Body of pancreas (tissue), 4 donors: ENCODE data around the gene NAPG. TPM values are rescaled to one million over a fixed set of nuclear protein-coding genes. Genes with fewer than 3 reads are reported as not detected.
"Not testable (repeated sequence)": the region's sequence is repeated elsewhere in the genome, so short reads cannot be mapped to it uniquely, and the experiment has no call there.

Experiments used
- ATAC-seq: fragments of 150-250 bp; one replicate; pipeline ENCODE4 v1.9.1; 2016
- DNase-seq, 4 donors: peaks; one replicate each; pipeline ENCODE4 v3.0.0-alpha.2; 2019
- H3K27ac ChIP-seq, 4 donors: fragments of 200-600 bp; sonication (generic); 1 replicate in 3 of 4; 2 replicates in 1 of 4; pipeline versions ENCODE4 v1.5.1 to v1.6.1; 2016 to 2019; ENCODE audit warnings: mild to moderate bottlenecking in 1 of 4, mixed read lengths in 1 of 4, moderate library complexity in 1 of 4
- H3K27me3 ChIP-seq, 2 donors: fragments of 200-600 bp; sonication (generic); one replicate each; pipeline ENCODE4 v1.6.0; 2016; ENCODE audit warnings: mild to moderate bottlenecking in 1 of 2
- H3K36me3 ChIP-seq, 2 donors: fragments of 200-600 bp; sonication (generic); replicated peaks in 1 of 2; 2 replicates each; pipeline ENCODE4 v1.5.1; 2016; ENCODE audit warnings: low read depth in 2 of 2; ENCODE audit not compliant: insufficient read depth in 1 of 2
- H3K4me1 ChIP-seq: fragments of 200-600 bp; sonication (generic); one replicate; pipeline ENCODE4 v1.6.0; 2016
- H3K4me3 ChIP-seq, 2 donors: fragments of 200-600 bp; sonication (generic); 1 replicate in 1 of 2; 2 replicates in 1 of 2; pipeline ENCODE4 v1.5.1; 2016 to 2019
- H3K9me3 ChIP-seq, 3 donors: fragments of 200-600 bp; sonication (generic); 1 replicate in 2 of 3; 2 replicates in 1 of 3; pipeline ENCODE4 v1.5.1; 2016
- WGBS, 2 donors: methylation state at CpG; one replicate each; pipeline ENCODE4 v1.1.5; 2017; 5-methylcytosine and 5-hydroxymethylcytosine counted together
- intact Hi-C: fragments of 100-400 bp; cut with DNase I; formaldehyde crosslinking; loops from one replicate; pipeline ENCODE4 v1.15.1; 2023
- total RNA-seq, 2 donors: library from RNA; depleted of rRNA; stranded (reverse); fragments of >200 nt; gene quantifications; one replicate each; pipeline ENCODE4 v1.1.0, GENCODE V29; 2016
- TF ChIP-seq, protein P1 (sequence below), 7 experiments: fragments of 450-650 bp in 4 of 7; fragments of 200-600 bp in 3 of 7; sonication (generic) in 3 of 7; IDR thresholded peaks; one replicate each; pipeline ENCODE4 v1.5.1; 2016 to 2019; ENCODE audit warnings: antibody characterized with exemption in 7 of 7

NAPG gene
- total RNA-seq, 2 donors from 2014 or later: 22.4 to 27.5 TPM

DNA sequence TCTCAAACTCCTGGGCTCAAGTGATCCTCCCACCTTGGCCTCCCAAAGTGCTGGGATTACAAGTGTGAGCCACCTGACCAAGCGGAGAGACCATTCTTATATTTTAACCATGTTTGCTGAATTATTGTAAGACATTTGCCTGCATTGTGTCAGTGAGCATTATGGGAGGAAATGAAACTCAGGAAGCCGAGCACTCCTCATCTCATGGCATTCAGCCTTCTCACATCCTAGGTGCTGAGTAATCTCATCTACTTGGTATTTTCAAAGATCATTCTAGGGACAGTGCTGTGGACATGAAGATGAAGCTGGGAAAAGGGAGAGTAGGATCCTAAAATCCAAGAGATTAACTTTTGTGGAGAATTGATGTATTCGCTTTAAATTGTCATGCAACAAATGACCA is 66.1 kb downstream of the NAPG start:
- no peak for DNase-seq
- H3K4me1 ChIP-seq: no peaks in the 10 kb centered on the region
- no peaks in the 10 kb centered on the region for H3K36me3 ChIP-seq
- no peak overlapping the region for H3K4me3 ChIP-seq
- no peaks in the 10 kb centered on the region for H3K27me3 ChIP-seq
- no peak for ATAC-seq
- no peaks in the 10 kb centered on the region for H3K9me3 ChIP-seq
- H3K27ac ChIP-seq: no peak overlapping the region
- TF ChIP-seq, protein P1, sequence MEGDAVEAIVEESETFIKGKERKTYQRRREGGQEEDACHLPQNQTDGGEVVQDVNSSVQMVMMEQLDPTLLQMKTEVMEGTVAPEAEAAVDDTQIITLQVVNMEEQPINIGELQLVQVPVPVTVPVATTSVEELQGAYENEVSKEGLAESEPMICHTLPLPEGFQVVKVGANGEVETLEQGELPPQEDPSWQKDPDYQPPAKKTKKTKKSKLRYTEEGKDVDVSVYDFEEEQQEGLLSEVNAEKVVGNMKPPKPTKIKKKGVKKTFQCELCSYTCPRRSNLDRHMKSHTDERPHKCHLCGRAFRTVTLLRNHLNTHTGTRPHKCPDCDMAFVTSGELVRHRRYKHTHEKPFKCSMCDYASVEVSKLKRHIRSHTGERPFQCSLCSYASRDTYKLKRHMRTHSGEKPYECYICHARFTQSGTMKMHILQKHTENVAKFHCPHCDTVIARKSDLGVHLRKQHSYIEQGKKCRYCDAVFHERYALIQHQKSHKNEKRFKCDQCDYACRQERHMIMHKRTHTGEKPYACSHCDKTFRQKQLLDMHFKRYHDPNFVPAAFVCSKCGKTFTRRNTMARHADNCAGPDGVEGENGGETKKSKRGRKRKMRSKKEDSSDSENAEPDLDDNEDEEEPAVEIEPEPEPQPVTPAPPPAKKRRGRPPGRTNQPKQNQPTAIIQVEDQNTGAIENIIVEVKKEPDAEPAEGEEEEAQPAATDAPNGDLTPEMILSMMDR (IDR thresholded peaks at IDR 0.05): no peak
- intact Hi-C loops: no loop called here
- 81 to 97% methylated on average over 3 of the region's 3 CpGs for WGBS, 2 donors

DNA sequence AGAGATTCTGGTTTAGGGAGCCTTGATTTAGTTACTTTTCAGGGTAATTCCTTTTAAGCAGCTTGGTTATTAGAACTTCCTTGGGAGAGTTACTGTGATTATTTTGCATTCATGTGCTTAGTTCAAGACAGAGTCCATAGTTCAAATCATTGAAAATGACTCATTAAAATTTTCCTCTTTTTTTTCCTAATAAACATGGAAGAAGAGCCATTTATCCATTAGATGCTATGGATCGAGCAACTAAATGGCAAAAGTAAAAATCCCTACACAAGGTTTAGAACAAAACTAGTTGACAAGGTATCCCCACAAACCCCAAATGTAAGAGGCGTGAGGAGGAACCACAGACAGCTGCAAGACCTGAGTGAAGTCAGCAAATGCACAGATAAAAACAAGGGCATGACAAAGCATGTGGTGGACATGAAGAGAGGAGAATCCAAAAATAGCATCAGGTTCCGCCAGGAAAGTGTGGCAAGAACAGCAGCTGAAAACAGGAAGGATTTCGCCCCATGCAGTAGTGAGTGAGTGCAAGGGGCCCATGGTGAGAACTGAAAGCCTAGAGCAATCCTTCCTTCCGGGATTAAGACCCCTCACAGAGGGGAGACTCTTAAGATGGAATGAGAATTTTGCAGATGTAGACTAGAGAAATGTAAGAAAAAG is 67.7 kb downstream of the NAPG start:
- H3K36me3 ChIP-seq, H3K9me3 ChIP-seq, H3K27ac ChIP-seq, H3K27me3 ChIP-seq, DNase-seq, H3K4me3 ChIP-seq, intact Hi-C loops, H3K4me1 ChIP-seq, ATAC-seq: not testable (repeated sequence)
- whole genome bisulfite sequencing, 2 donors: 53 to 92% methylated on average over 4 to 5 of the region's 5 CpGs

DNA sequence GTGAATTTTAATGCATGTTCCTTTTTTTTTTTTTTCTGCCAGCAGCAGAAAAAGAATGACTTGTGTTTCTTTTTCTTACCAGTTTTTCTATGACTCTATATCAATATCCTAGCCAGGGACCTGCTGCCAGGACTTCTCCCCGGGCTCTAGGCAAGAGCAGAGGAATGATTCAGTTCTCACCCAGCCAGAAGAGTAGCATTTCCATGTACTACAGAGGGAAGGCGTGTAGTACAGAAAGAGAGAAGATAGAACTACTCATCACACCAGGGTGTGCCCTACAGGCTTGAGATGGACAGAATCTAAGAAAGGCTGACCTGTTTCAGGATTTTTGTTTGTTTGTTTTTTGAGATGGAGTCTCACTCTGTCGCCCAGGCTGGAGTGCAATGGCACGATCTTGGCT is 70.1 kb downstream of the NAPG start:
- DNase-seq, ATAC-seq, H3K4me1 ChIP-seq, H3K27ac ChIP-seq, intact Hi-C loops, H3K9me3 ChIP-seq, H3K4me3 ChIP-seq, H3K27me3 ChIP-seq, H3K36me3 ChIP-seq: not testable (repeated sequence)
- 86 to 88% methylated on average over 3 to 4 of the region's 4 CpGs for WGBS, 2 donors

DNA sequence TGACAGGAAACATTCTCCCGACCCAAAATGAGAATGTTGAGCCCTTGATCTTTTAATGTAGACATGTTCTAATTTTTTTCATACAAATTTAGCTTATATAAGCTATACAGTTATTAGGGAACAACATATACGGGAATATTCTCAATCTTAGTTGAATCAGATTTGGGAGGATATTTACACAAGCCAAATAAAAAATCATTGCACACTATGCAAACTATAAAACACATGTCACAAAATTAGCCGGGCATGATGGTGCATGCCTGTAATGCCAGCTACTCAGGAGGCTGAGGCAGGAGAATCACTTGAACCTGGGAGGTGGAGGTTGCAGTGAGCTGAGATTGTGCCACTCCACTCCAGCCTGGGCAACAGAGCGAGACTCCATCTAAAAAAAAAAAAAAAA is 71.9 kb downstream of the NAPG start:
- H3K9me3 ChIP-seq, DNase-seq, H3K36me3 ChIP-seq, H3K4me1 ChIP-seq, H3K4me3 ChIP-seq, H3K27ac ChIP-seq, ATAC-seq, H3K27me3 ChIP-seq, intact Hi-C loops: not testable (repeated sequence)
- 70 to 89% methylated on average over 4 of the region's 4 CpGs for WGBS, 2 donors

DNA sequence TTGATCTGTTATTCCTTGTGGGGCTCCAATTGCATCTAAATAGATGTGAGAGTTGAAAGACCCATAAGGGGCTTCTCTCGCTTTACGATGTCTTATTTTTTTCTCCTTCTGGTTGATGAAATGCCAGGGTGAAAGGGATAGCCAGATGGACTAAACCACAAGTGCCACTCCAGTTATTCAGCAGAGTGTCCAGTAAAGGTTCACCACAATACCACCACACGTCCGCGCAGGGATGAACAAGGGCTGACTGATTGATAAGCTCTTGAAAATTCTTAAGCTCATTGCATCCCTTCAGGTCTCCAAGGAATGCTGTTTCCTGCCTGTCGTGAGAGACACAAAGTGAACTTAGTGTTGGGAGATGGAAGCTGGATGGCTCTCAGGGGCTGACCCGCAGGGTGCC is 74.9 kb downstream of the NAPG start:
- H3K27me3 ChIP-seq, DNase-seq, ATAC-seq, H3K4me3 ChIP-seq, H3K9me3 ChIP-seq, H3K27ac ChIP-seq, intact Hi-C loops, H3K4me1 ChIP-seq, H3K36me3 ChIP-seq: not testable (repeated sequence)
- 76 to 81% methylated on average over 7 of the region's 7 CpGs for WGBS, 2 donors

Other genes with a start within 250 kb of the NAPG start
- 10 to 100 TPM in 1 of 2 donors, 1 to 10 TPM in 1; 8.6 to 31.3 TPM for gene APCDD1, start 71.4 kb upstream of the NAPG start, total RNA-seq